Measurements from ENCODE around the gene PDE1C. TPM values are rescaled to one million over a fixed set of nuclear protein-coding genes. Genes with fewer than 3 reads are reported as not detected.
A peak's percentile ranks its signal among the peaks of the same experiment; 100 is the strongest.

The PDE1C gene
- total RNA-seq, 2 experiments from 2014 or later: not detected

- Mint-ChIP-seq H3K27ac (no peak overlapping the region), H3K36me3 (ENCODE audit: low read depth) (no peaks in the 10 kb centered on the region), H3K4me3 (no peak overlapping the region), H3K4me1 (no peaks in the 10 kb centered on the region), H3K9me3 (ENCODE audit: low read depth) (no peaks in the 10 kb centered on the region), H3K27me3 (peaks cover 9% of the 10 kb centered on the region)
- DNase-seq (no peak), ATAC-seq (no peak)
- intact Hi-C loops (cut with DNase I, micrococcal nuclease): no loop called here
- POLR2A ChIA-PET: no interaction called here
- CTCF ChIA-PET: no interaction called here
Measured at GRCh38 chr7:31747553-31747952, 322.7 kb downstream of the PDE1C start.

GRCh38 chr7:31744294-31744874 lies 325.8 kb downstream of the PDE1C start:
- Mint-ChIP-seq H3K9me3 (ENCODE audit: low read depth) (no peaks in the 10 kb centered on the region), H3K36me3 (ENCODE audit: low read depth) (no peaks in the 10 kb centered on the region), H3K27ac (no peak overlapping the region), H3K4me1 (no peaks in the 10 kb centered on the region), H3K27me3 (peaks cover 9% of the 10 kb centered on the region), H3K4me3 (no peak overlapping the region)
- POLR2A ChIA-PET: no interaction called here
- ATAC-seq: peak; percentile 65
- DNase-seq: peak; percentile 72
- CTCF ChIA-PET: interaction anchor here (0.6 to 1.6 kb wide), 9 partner anchors 444 to 736 kb away, joined by 3 to 5 read pairs (median 3); no protein-coding TSS in a partner anchor
- intact Hi-C loops (cut with DNase I, micrococcal nuclease): loop anchor here (1.0 to 5.0 kb wide), 6 partner anchors 318 to 735 kb away; no protein-coding TSS in a partner anchor

- Mint-ChIP-seq H3K9me3 (ENCODE audit: low read depth) (no peaks in the 10 kb centered on the region), H3K27ac (no peak overlapping the region), H3K27me3 (peaks cover 8% of the 10 kb centered on the region), H3K4me1 (no peaks in the 10 kb centered on the region), H3K4me3 (no peak overlapping the region), H3K36me3 (ENCODE audit: low read depth) (no peaks in the 10 kb centered on the region)
- ChIA-PET POLR2A (no interaction called here), CTCF (no interaction called here)
- no peak for DNase-seq
- no peak for ATAC-seq
- intact Hi-C loops (cut with DNase I, micrococcal nuclease): loop anchor here in 1 of 2 experiments (5.0 kb wide), 1 partner anchor 605 kb away; no protein-coding TSS in a partner anchor
Measured at GRCh38 chr7:31741852-31742251, 328.4 kb downstream of the PDE1C start.

GRCh38 chr7:31735991-31736982 lies 333.9 kb downstream of the PDE1C start:
- no peaks in the 10 kb centered on the region for H3K36me3 Mint-ChIP-seq (ENCODE audit: low read depth)
- H3K4me3 Mint-ChIP-seq: no peak overlapping the region
- no peaks in the 10 kb centered on the region for H3K9me3 Mint-ChIP-seq (ENCODE audit: low read depth)
- ChIA-PET CTCF (interaction anchor here (0.9 to 1.0 kb wide), 2 partner anchors 29 to 601 kb away, joined by 3 to 4 read pairs; no protein-coding TSS in a partner anchor), POLR2A (no interaction called here)
- no peak for ATAC-seq
- no peaks in the 10 kb centered on the region for H3K4me1 Mint-ChIP-seq
- intact Hi-C loops (cut with DNase I, micrococcal nuclease): loop anchor here (1.0 to 10.0 kb wide), 5 partner anchors 293 to 751 kb away; no protein-coding TSS in a partner anchor
- DNase-seq: peak; percentile 27
- no peak overlapping the region for H3K27ac Mint-ChIP-seq
- peaks cover 3% of the 10 kb centered on the region for H3K27me3 Mint-ChIP-seq

GRCh38 chr7:31734456-31734855 lies 335.8 kb downstream of the PDE1C start:
- intact Hi-C loops (cut with DNase I, micrococcal nuclease): loop anchor here in 1 of 2 experiments (10.0 kb wide), 1 partner anchor 750 kb away; no protein-coding TSS in a partner anchor
- no peaks in the 10 kb centered on the region for H3K9me3 Mint-ChIP-seq (ENCODE audit: low read depth)
- CTCF ChIA-PET: interaction anchor here (0.6 kb wide), 2 partner anchors 75 to 291 kb away, joined by 3 read pairs; no protein-coding TSS in a partner anchor

GRCh38 chr7:31729195-31729804 lies 340.9 kb downstream of the PDE1C start:
- Mint-ChIP-seq H3K4me1 (no peaks in the 10 kb centered on the region), H3K27ac (no peak overlapping the region), H3K4me3 (no peak overlapping the region), H3K27me3 (no peaks in the 10 kb centered on the region), H3K9me3 (ENCODE audit: low read depth) (peaks cover 2% of the 10 kb centered on the region), H3K36me3 (ENCODE audit: low read depth) (no peaks in the 10 kb centered on the region)
- ATAC-seq (no peak), DNase-seq (no peak)
- CTCF ChIA-PET: no interaction called here
- intact Hi-C loops (cut with DNase I, micrococcal nuclease): no loop called here
- POLR2A ChIA-PET: no interaction called here

More at GRCh38 chr7:31734456-31734855, 335.8 kb downstream of the PDE1C start:
- Mint-ChIP-seq H3K4me3 (no peak overlapping the region), H3K4me1 (no peaks in the 10 kb centered on the region), H3K36me3 (ENCODE audit: low read depth) (no peaks in the 10 kb centered on the region), H3K27ac (no peak overlapping the region), H3K27me3 (peaks cover 3% of the 10 kb centered on the region)
- ATAC-seq (no peak), DNase-seq (no peak)
- POLR2A ChIA-PET: no interaction called here

- H3K36me3 Mint-ChIP-seq (ENCODE audit: low read depth): no peaks in the 10 kb centered on the region
- no peaks in the 10 kb centered on the region for H3K27me3 Mint-ChIP-seq
- no peak overlapping the region for H3K4me3 Mint-ChIP-seq
- CTCF ChIA-PET: interaction anchor here (0.6 kb wide), 1 partner anchor 130 kb away, joined by 3 read pairs; no protein-coding TSS in a partner anchor
- H3K27ac Mint-ChIP-seq: no peak overlapping the region
- DNase-seq: no peak
- H3K9me3 Mint-ChIP-seq (ENCODE audit: low read depth): peaks cover 2% of the 10 kb centered on the region
- intact Hi-C loops (cut with DNase I, micrococcal nuclease): no loop called here
- no peak for ATAC-seq
- no peaks in the 10 kb centered on the region for H3K4me1 Mint-ChIP-seq
- POLR2A ChIA-PET: no interaction called here
Measured at GRCh38 chr7:31724696-31725095, 345.5 kb downstream of the PDE1C start.

GRCh38 chr7:31720366-31720765 lies 349.8 kb downstream of the PDE1C start:
- CTCF ChIA-PET: no interaction called here
- DNase-seq: no peak
- Mint-ChIP-seq H3K4me3 (no peak overlapping the region), H3K36me3 (ENCODE audit: low read depth) (no peaks in the 10 kb centered on the region), H3K4me1 (no peaks in the 10 kb centered on the region), H3K27ac (no peak overlapping the region), H3K27me3 (no peaks in the 10 kb centered on the region), H3K9me3 (ENCODE audit: low read depth) (no peaks in the 10 kb centered on the region)
- no peak for ATAC-seq
- intact Hi-C loops (cut with DNase I, micrococcal nuclease): no loop called here
- POLR2A ChIA-PET: no interaction called here

GRCh38 chr7:31716355-31716754 lies 353.9 kb downstream of the PDE1C start:
- ChIA-PET POLR2A (no interaction called here), CTCF (no interaction called here)
- H3K36me3 Mint-ChIP-seq (ENCODE audit: low read depth): no peaks in the 10 kb centered on the region

GRCh38 chr7:31710171-31710570 lies 360.0 kb downstream of the PDE1C start:
- CTCF ChIA-PET: no interaction called here
- ATAC-seq (no peak), DNase-seq (no peak)
- no peaks in the 10 kb centered on the region for H3K9me3 Mint-ChIP-seq (ENCODE audit: low read depth)
- no peaks in the 10 kb centered on the region for H3K27me3 Mint-ChIP-seq
- H3K36me3 Mint-ChIP-seq (ENCODE audit: low read depth): no peaks in the 10 kb centered on the region
- no peak overlapping the region for H3K27ac Mint-ChIP-seq
- H3K4me1 Mint-ChIP-seq: no peaks in the 10 kb centered on the region
- intact Hi-C loops (cut with DNase I, micrococcal nuclease): no loop called here
- POLR2A ChIA-PET: no interaction called here
- H3K4me3 Mint-ChIP-seq: no peak overlapping the region

More at GRCh38 chr7:31716355-31716754, 353.9 kb downstream of the PDE1C start:
- no peak overlapping the region for H3K27ac Mint-ChIP-seq
- intact Hi-C loops (cut with DNase I, micrococcal nuclease): no loop called here
- H3K4me1 Mint-ChIP-seq: no peaks in the 10 kb centered on the region
- H3K27me3 Mint-ChIP-seq: no peaks in the 10 kb centered on the region
- H3K4me3 Mint-ChIP-seq: no peak overlapping the region
- no peaks in the 10 kb centered on the region for H3K9me3 Mint-ChIP-seq (ENCODE audit: low read depth)
- DNase-seq: no peak
- ATAC-seq: no peak

GRCh38 chr7:31707089-31707488 lies 363.1 kb downstream of the PDE1C start:
- Mint-ChIP-seq H3K9me3 (ENCODE audit: low read depth) (no peaks in the 10 kb centered on the region), H3K27ac (no peak overlapping the region), H3K4me3 (no peak overlapping the region), H3K4me1 (no peaks in the 10 kb centered on the region), H3K36me3 (ENCODE audit: low read depth) (no peaks in the 10 kb centered on the region), H3K27me3 (no peaks in the 10 kb centered on the region)
- no peak for DNase-seq
- ATAC-seq: no peak
- POLR2A ChIA-PET: no interaction called here
- intact Hi-C loops (cut with DNase I, micrococcal nuclease): no loop called here
- CTCF ChIA-PET: no interaction called here

Measured in activated CD4-positive, alpha-beta T cell treated with anti-CD3 and anti-CD28 coated beads for 36 hours (primary cell).